Measurements from ENCODE around the gene CNDP1.

DNA sequence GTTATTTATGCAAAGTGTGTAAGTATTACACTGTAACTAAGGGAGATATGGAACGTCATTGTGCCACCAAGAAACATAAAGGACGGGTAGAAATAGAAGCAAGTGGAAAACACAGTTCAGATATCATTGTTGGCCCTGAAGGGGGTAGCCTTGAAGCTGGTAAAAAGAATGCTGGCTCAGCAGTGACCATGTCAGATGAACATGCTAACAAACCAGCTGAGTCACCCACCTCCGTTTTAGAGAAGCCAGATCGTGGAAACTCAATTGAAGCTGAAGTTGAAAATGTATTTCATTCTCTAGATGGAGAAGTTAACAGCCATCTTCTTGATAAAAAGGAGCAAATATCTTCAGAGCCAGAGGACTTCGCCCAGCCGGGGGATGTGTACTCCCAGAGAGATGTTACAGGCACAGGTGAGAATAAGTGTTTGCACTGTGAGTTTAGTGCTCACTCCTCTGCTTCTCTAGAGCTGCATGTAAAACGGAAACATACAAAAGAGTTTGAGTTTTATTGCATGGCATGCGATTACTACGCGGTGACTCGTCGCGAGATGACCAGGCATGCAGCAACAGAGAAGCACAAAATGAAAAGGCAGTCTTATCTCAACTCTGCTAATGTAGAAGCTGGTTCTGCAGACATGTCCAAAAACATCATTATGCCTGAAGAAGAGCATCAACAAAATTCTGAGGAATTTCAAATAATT, 99.5 kb downstream of the CNDP1 start:
- TF ChIP-seq, protein P1, sequence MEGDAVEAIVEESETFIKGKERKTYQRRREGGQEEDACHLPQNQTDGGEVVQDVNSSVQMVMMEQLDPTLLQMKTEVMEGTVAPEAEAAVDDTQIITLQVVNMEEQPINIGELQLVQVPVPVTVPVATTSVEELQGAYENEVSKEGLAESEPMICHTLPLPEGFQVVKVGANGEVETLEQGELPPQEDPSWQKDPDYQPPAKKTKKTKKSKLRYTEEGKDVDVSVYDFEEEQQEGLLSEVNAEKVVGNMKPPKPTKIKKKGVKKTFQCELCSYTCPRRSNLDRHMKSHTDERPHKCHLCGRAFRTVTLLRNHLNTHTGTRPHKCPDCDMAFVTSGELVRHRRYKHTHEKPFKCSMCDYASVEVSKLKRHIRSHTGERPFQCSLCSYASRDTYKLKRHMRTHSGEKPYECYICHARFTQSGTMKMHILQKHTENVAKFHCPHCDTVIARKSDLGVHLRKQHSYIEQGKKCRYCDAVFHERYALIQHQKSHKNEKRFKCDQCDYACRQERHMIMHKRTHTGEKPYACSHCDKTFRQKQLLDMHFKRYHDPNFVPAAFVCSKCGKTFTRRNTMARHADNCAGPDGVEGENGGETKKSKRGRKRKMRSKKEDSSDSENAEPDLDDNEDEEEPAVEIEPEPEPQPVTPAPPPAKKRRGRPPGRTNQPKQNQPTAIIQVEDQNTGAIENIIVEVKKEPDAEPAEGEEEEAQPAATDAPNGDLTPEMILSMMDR (IDR thresholded peaks at IDR 0.05), result no peak
- no peak for TF ChIP-seq EZH2 (IDR thresholded peaks at IDR 0.05; ENCODE audit: borderline replicate concordance, insufficient read depth, low read depth, low read length, poor library complexity, severe bottlenecking)

Measured in B cell (primary cell).